Chondrocyte (in vitro differentiated cells): ENCODE data around the gene GNAI3. TPM values are rescaled to one million over a fixed set of nuclear protein-coding genes. Genes with fewer than 3 reads are reported as not detected.

Experiments used
- DNase-seq: peaks from one replicate; pipeline ENCODE4 v3.0.0; 2021; ENCODE audit warnings: mixed read lengths, low spot score
- H3K27ac Mint-ChIP-seq: one replicate; pipeline ENCODE4 v1.8.0; 2021; ENCODE audit warnings: mild to moderate bottlenecking, moderate library complexity, mixed read lengths; ENCODE audit not compliant: unreplicated experiment
- H3K27me3 Mint-ChIP-seq: 2 replicates; pipeline ENCODE4 v1.8.0; 2021; ENCODE audit warnings: low read depth, mixed read lengths
- H3K36me3 Mint-ChIP-seq: 2 replicates; pipeline ENCODE4 v1.8.0; 2021; ENCODE audit warnings: low read depth, mixed read lengths
- H3K4me1 Mint-ChIP-seq: 2 replicates; pipeline ENCODE4 v1.8.0; 2021; ENCODE audit warnings: low read depth, mild to moderate bottlenecking, mixed read lengths
- H3K4me3 Mint-ChIP-seq: one replicate; pipeline ENCODE4 v1.8.0; 2021; ENCODE audit warnings: mild to moderate bottlenecking, moderate library complexity, mixed read lengths; ENCODE audit not compliant: unreplicated experiment
- H3K9me3 Mint-ChIP-seq: 2 replicates; pipeline ENCODE4 v1.8.0; 2021; ENCODE audit warnings: low read depth, mixed read lengths
- total RNA-seq: library from RNA; stranded (reverse); gene quantifications from 3 replicates; pipeline ENCODE4 v1.2.1, GENCODE V29; 2021
- TF ChIP-seq, protein P1 (sequence below): fragments of 200-600 bp; sonication (generic); IDR thresholded peaks from 2 replicates; pipeline ENCODE4 v1.5.0; 2021; ENCODE audit warnings: antibody characterized with exemption, mild to moderate bottlenecking, moderate library complexity

GNAI3 gene
- total RNA-seq, 1 donor from 2014 or later, result 10.7 TPM

DNA sequence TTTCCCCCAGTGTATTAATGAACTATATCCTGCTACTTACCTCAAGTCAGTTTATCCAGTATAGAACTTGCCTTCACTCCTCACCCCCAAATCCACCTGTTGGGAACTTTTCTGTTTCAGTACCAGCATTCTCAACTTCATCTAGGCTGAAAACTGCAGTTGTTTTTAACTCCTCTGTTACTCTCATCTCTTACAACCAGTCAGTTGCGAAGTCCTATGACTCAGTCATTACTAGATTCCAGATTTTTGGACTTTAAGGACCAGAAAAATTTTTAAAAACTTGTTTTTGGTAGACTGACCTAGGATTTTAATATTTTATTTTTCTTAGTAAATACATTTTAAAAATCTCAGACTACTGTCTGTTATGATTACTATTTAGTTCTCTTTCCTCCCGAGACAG, 8.1 kb downstream of the GNAI3 start:
- no peaks in the 10 kb centered on the region for H3K27me3 Mint-ChIP-seq
- H3K27ac Mint-ChIP-seq, result peak overlapping the region; percentile 55
- TF ChIP-seq, protein P1, sequence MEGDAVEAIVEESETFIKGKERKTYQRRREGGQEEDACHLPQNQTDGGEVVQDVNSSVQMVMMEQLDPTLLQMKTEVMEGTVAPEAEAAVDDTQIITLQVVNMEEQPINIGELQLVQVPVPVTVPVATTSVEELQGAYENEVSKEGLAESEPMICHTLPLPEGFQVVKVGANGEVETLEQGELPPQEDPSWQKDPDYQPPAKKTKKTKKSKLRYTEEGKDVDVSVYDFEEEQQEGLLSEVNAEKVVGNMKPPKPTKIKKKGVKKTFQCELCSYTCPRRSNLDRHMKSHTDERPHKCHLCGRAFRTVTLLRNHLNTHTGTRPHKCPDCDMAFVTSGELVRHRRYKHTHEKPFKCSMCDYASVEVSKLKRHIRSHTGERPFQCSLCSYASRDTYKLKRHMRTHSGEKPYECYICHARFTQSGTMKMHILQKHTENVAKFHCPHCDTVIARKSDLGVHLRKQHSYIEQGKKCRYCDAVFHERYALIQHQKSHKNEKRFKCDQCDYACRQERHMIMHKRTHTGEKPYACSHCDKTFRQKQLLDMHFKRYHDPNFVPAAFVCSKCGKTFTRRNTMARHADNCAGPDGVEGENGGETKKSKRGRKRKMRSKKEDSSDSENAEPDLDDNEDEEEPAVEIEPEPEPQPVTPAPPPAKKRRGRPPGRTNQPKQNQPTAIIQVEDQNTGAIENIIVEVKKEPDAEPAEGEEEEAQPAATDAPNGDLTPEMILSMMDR, result no peak

DNA sequence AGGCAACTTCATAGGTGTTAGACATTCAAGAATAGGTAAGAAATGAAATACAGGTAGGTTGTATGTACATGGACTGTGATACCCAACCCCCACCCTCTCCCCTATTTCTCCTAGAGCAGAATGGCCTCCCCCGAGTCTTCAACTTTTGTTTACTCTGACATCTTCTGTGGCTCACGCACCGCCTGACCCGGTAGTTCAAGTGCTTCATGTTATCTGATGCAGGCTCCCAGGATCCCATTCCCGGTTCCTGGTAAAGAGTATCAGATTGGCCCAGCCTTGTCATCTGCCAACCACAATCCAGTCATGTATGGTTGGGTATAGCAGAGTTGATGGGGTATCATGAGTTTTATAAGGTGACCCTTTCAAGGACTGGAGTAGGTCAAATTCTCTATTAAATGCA, 9.1 kb downstream of the GNAI3 start:
- Mint-ChIP-seq H3K27ac (peak overlapping the region; percentile 4), H3K4me1 (peaks cover 22% of the 10 kb centered on the region), H3K9me3 (no peaks in the 10 kb centered on the region), H3K27me3 (no peaks in the 10 kb centered on the region), H3K36me3 (peaks cover 2% of the 10 kb centered on the region), H3K4me3 (no peak overlapping the region)
- DNase-seq, result no peak
- TF ChIP-seq, protein P1, result no peak

More for the DNA sequence above, 8.1 kb downstream of the GNAI3 start:
- DNase-seq, result no peak
- H3K9me3 Mint-ChIP-seq, result no peaks in the 10 kb centered on the region
- H3K36me3 Mint-ChIP-seq, result peaks cover 2% of the 10 kb centered on the region
- H3K4me3 Mint-ChIP-seq, result no peak overlapping the region
- H3K4me1 Mint-ChIP-seq, result peaks cover 20% of the 10 kb centered on the region

DNA sequence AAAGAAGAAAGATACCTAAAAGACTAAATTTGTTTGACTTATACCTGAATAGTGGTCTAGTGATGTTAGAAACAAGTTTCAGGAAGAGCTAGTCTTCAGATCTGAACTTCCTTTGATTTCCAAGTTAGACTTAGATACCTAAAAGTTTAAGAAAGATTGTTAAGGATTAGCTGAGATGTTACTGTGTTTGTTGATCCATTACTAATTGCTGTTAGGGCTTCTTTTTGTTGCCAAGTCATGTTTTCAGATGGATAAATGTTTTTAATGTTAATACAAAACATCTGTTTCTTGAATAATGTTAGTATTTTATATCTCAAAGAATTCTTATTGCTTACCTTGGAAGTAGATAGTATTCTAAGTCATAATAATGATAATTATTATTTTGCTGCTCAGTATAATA, 11.6 kb downstream of the GNAI3 start:
- no peak for DNase-seq
- TF ChIP-seq, protein P1, result no peak
- Mint-ChIP-seq H3K4me1 (peaks cover 36% of the 10 kb centered on the region), H3K36me3 (peaks cover 2% of the 10 kb centered on the region), H3K27ac (no peak overlapping the region), H3K9me3 (no peaks in the 10 kb centered on the region), H3K27me3 (no peaks in the 10 kb centered on the region), H3K4me3 (no peak overlapping the region)

DNA sequence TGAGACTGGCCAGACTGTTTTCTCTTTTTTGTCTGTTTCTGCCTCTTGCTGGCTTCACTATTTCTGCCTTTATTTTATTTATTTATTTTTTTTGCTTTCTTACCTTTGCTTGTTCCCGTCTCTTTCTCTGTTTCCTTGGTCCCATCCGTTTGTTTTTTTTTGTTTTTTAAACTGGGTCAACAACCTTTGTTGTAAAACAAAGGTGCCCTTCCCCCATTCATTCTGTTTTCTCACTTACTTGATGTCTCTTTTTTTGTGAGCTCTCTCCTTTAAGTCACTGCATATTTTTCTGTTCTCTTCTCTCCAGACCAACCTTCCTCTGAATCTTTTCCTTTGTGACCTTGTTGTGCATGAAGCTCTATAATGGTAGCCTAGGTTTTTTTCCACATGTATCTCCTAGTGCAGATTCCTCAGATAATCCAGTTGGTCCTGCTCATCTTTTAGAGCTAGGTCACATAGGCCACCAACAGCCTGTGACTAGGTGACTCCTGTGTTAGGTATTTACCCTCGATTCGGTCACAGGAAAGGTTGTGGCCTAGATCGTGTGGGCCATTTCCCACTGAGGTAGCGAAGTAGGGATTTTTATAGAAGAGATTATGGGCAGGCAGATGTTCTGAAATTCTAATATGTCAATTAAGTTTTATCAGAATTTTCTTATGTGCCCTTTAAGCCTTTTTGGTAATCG, 15.9 kb downstream of the GNAI3 start:
- no peaks in the 10 kb centered on the region for H3K36me3 Mint-ChIP-seq
- H3K27me3 Mint-ChIP-seq, result no peaks in the 10 kb centered on the region
- no peak for DNase-seq
- H3K4me3 Mint-ChIP-seq, result no peak overlapping the region
- no peaks in the 10 kb centered on the region for H3K9me3 Mint-ChIP-seq
- H3K4me1 Mint-ChIP-seq, result peaks cover 49% of the 10 kb centered on the region
- H3K27ac Mint-ChIP-seq, result peak overlapping the region; percentile 0
- TF ChIP-seq, protein P1, result no peak

DNA sequence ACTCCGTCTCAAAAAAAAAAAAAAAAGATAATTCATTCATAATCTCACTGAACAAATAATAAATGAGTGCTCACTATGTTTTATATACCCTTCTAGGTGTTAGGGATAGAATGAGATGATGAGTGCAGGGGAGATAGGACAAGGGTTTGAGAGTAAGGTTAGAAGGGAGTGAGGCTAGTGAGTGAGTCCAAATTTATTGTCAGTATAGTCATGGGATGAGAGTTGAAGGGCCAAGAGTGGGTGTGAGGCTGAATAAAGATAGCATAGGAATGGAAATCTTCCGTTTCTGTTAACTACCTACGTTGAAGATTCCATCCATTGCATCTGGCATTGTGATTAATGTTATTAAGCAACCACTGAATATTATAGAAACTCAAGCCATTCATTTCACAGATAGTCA, 16.8 kb downstream of the GNAI3 start:
- H3K27ac Mint-ChIP-seq, result peak overlapping the region; percentile 13

More for the DNA sequence above, 16.8 kb downstream of the GNAI3 start:
- TF ChIP-seq, protein P1, result no peak
- Mint-ChIP-seq H3K9me3 (no peaks in the 10 kb centered on the region), H3K4me3 (no peak overlapping the region), H3K27me3 (no peaks in the 10 kb centered on the region), H3K36me3 (no peaks in the 10 kb centered on the region), H3K4me1 (peaks cover 44% of the 10 kb centered on the region)
- no peak for DNase-seq
